Ovary (tissue), 9 donors: Measurements from ENCODE around the gene AFF2. TPM values are rescaled to one million over a fixed set of nuclear protein-coding genes. Genes with fewer than 3 reads are reported as not detected.

ENCODE experiments used
- DNase-seq, 5 donors: peaks; one replicate each; pipeline ENCODE4 v3.0.0-alpha.2; 2019 to 2020
- H3K27ac ChIP-seq, 2 donors: fragments of 200-600 bp; one replicate each; pipeline versions ENCODE4 v1.5.1 to v1.8.0; 2019 to 2022
- H3K27me3 ChIP-seq: fragments of 200-600 bp; one replicate; pipeline ENCODE4 v1.8.0; 2022
- H3K36me3 ChIP-seq: fragments of 200-600 bp; sonication (generic); one replicate; pipeline ENCODE4 v1.5.1; 2019
- H3K4me1 ChIP-seq: one replicate; pipeline ENCODE4 v1.8.1; 2013; ENCODE audit warnings: mild to moderate bottlenecking, moderate library complexity; ENCODE audit not compliant: insufficient read depth
- H3K4me3 ChIP-seq: fragments of 200-600 bp; sonication (generic); one replicate; pipeline ENCODE4 v1.5.1; 2017
- H3K9me3 ChIP-seq, 2 donors: fragments of 200-600 bp in 1 of 2; sonication (generic) in 1 of 2; one replicate each; pipeline versions ENCODE4 v1.5.1 to v1.8.1; 2013 to 2019; ENCODE audit warnings: mild to moderate bottlenecking in 1 of 2, moderate library complexity in 1 of 2
- CTCF ChIP-seq, 3 donors: fragments of 450-650 bp in 2 of 3; fragments of 200-600 bp in 1 of 3; IDR thresholded peaks; one replicate each; pipeline versions ENCODE4 v1.5.1 to v1.8.0; 2016 to 2022; ENCODE audit warnings: antibody characterized with exemption in 3 of 3, mild to moderate bottlenecking in 1 of 3
- EP300 ChIP-seq: sonication (generic); formaldehyde crosslinking; IDR thresholded peaks from one replicate; pipeline ENCODE4 v1.6.1; 2017; ENCODE audit warnings: antibody characterized with exemption
- POLR2A ChIP-seq: fragments of 450-650 bp; IDR thresholded peaks from one replicate; pipeline ENCODE4 v1.6.1; 2017; ENCODE audit warnings: antibody characterized with exemption, mild to moderate bottlenecking, moderate library complexity
- whole genome bisulfite sequencing, 3 donors: extraction: QIAGEN DNeasy Blood & Tissue Kit in 1 of 3; methylation state at CpG; one replicate each; pipeline versions ENCODE4 v1.1.5 to v1.1.7; 2013 to 2017; 5-methylcytosine and 5-hydroxymethylcytosine counted together
- intact Hi-C, 4 donors: fragments of 100-400 bp; cut with DNase I; formaldehyde crosslinking; loops; one replicate each; pipeline versions ENCODE4 v1.11.0 to v1.15.1; 2022 to 2023
- polyA plus RNA-seq, 2 donors: library from polyadenylated mRNA; stranded (reverse); fragments of 200-250 nt in 1 of 2; fragments of 350-450 nt in 1 of 2; fragmentation: Illumina TruSeq in 1 of 2; extraction: RNeasy Lipid Tissue Mini Kit (QIAGEN cat#74804) in 1 of 2; gene quantifications; one replicate each; pipeline ENCODE4 v1.2.3, GENCODE V29; 2013 to 2014
- total RNA-seq, 7 donors: library from RNA; depleted of rRNA in 2 of 7; stranded (reverse); fragments of >200 nt in 2 of 7; fragmentation: NEBNext Ultra II Directional in 3 of 7; extraction: Animal tissue kit (Norgen Biotek cat#: 25700) in 3 of 7; gene quantifications; one replicate each; pipeline versions ENCODE4 v1.1.0 to v1.2.4, GENCODE V29; 2016 to 2023
- donor health status: DM: no; HTN: no; CAD: no; lungs with moderate emphysema.
- donor health status: DM: no; HTN: no; CAD: no.
- donor health status: Bipolar disorder and iron deficiency.
- donor health status: DM: yes; HTN: yes; CAD: no.
- donor health status: DM: no; HTN: no; CAD: no.
- donor health status: DM: yes; HTN: yes; CAD: no.

The AFF2 gene
- total and polyA plus RNA-seq, 9 donors: 1.3 to 12.3 (median 4.6) TPM

GRCh38 chrX:148672517-148672916 lies 172.1 kb downstream of the AFF2 start:
- intact Hi-C loops: no loop called here
- H3K27ac ChIP-seq: no peak overlapping the region
- H3K4me1 ChIP-seq: no peaks in the 10 kb centered on the region
- WGBS, 3 donors: 46 to 49% (median 47%) methylated on average over 2 of the region's 2 CpGs
- H3K27me3 ChIP-seq: no peaks in the 10 kb centered on the region
- no peak for DNase-seq
- H3K36me3 ChIP-seq: no peaks in the 10 kb centered on the region
- TF ChIP-seq POLR2A: no peak
- no peak for TF ChIP-seq CTCF (IDR thresholded peaks at IDR 0.05)
- TF ChIP-seq EP300: no peak
- no peaks in the 10 kb centered on the region for H3K9me3 ChIP-seq
- H3K4me3 ChIP-seq: no peak overlapping the region

GRCh38 chrX:148681605-148682004 lies 181.2 kb downstream of the AFF2 start:
- no peak for DNase-seq
- no peaks in the 10 kb centered on the region for H3K4me1 ChIP-seq
- H3K27ac ChIP-seq: no peak overlapping the region
- 64 to 84% (median 81%) methylated on average over 1 of the region's 1 CpG for WGBS, 3 donors
- no peaks in the 10 kb centered on the region for H3K36me3 ChIP-seq
- intact Hi-C loops: no loop called here
- H3K9me3 ChIP-seq: no peaks in the 10 kb centered on the region
- TF ChIP-seq CTCF (IDR thresholded peaks at IDR 0.05): no peak
- TF ChIP-seq EP300: no peak
- TF ChIP-seq POLR2A: no peak
- no peak overlapping the region for H3K4me3 ChIP-seq
- H3K27me3 ChIP-seq: no peaks in the 10 kb centered on the region

GRCh38 chrX:148682206-148682605 lies 181.8 kb downstream of the AFF2 start:
- no peak for DNase-seq
- intact Hi-C loops: no loop called here
- WGBS, 3 donors: 78 to 90% (median 82%) methylated on average over 4 of the region's 4 CpGs
- no peaks in the 10 kb centered on the region for H3K36me3 ChIP-seq
- no peak overlapping the region for H3K4me3 ChIP-seq
- TF ChIP-seq CTCF (IDR thresholded peaks at IDR 0.05): no peak
- no peak for TF ChIP-seq POLR2A
- TF ChIP-seq EP300: no peak
- no peaks in the 10 kb centered on the region for H3K27me3 ChIP-seq
- H3K9me3 ChIP-seq: no peaks in the 10 kb centered on the region
- no peak overlapping the region for H3K27ac ChIP-seq
- no peaks in the 10 kb centered on the region for H3K4me1 ChIP-seq

GRCh38 chrX:148691456-148691855 lies 191.0 kb downstream of the AFF2 start:
- intact Hi-C loops: no loop called here
- no peaks in the 10 kb centered on the region for H3K27me3 ChIP-seq
- no peaks in the 10 kb centered on the region for H3K9me3 ChIP-seq
- no peaks in the 10 kb centered on the region for H3K36me3 ChIP-seq
- no peaks in the 10 kb centered on the region for H3K4me1 ChIP-seq
- no peak for DNase-seq
- H3K27ac ChIP-seq: no peak overlapping the region
- WGBS, 3 donors: 51 to 59% (median 58%) methylated on average over 2 of the region's 2 CpGs
- no peak overlapping the region for H3K4me3 ChIP-seq
- TF ChIP-seq POLR2A: no peak
- TF ChIP-seq CTCF (IDR thresholded peaks at IDR 0.05): no peak
- no peak for TF ChIP-seq EP300

- Histone ChIP-seq H3K27ac (no peak overlapping the region), H3K9me3 (no peaks in the 10 kb centered on the region), H3K27me3 (no peaks in the 10 kb centered on the region), H3K4me3 (no peak overlapping the region), H3K36me3 (no peaks in the 10 kb centered on the region), H3K4me1 (no peaks in the 10 kb centered on the region)
- no peak for TF ChIP-seq EP300
- no peak for TF ChIP-seq CTCF (IDR thresholded peaks at IDR 0.05)
- no peak for TF ChIP-seq POLR2A
- 73 to 78% (median 74%) methylated on average over 3 of the region's 3 CpGs for WGBS, 3 donors
- no peak for DNase-seq
- intact Hi-C loops: no loop called here
These were observed 194.8 kb downstream of the AFF2 start for GRCh38 chrX:148695255-148695654.
